Activated B cell treated with CpG ODN at 0.5 μM for 24 hours (primary cell): ENCODE results near the gene LRRC28. TPM values are rescaled to one million over a fixed set of nuclear protein-coding genes. Genes with fewer than 3 reads are reported as not detected.

Experiments
- ATAC-seq: fragments of 200-7000 bp; cut with Tn5 transposase; one replicate; pipeline ENCODE4 v1.10.0; 2021; ENCODE audit warnings: low read depth, mild to moderate bottlenecking, moderate library complexity
- CTCF ChIA-PET: fragments of 350-600 bp; sonication (Branson Sonifier 250); formaldehyde crosslinking; loops from one replicate; lab custom pipeline; 2021; ENCODE audit warnings: antibody characterized with exemption; lab: Charles Lee
- POLR2A ChIA-PET: fragments of 350-600 bp; sonication (Branson Sonifier 250); formaldehyde crosslinking; loops from one replicate; lab custom pipeline; 2021; ENCODE audit warnings: antibody characterized with exemption; lab: Charles Lee
- DNase-seq: peaks from one replicate; pipeline ENCODE4 v3.0.0; 2022
- H3K27ac Mint-ChIP-seq: one replicate; pipeline ENCODE4 v1.8.0; 2020; ENCODE audit warnings: mixed read lengths
- H3K27me3 Mint-ChIP-seq: one replicate; pipeline ENCODE4 v1.8.0; 2021; ENCODE audit warnings: mixed read lengths
- H3K36me3 Mint-ChIP-seq: one replicate; pipeline ENCODE4 v1.8.0; 2021; ENCODE audit warnings: low read depth, mixed read lengths
- H3K4me1 Mint-ChIP-seq: one replicate; pipeline ENCODE4 v1.8.0; 2021; ENCODE audit warnings: mixed read lengths
- H3K4me3 Mint-ChIP-seq: one replicate; pipeline ENCODE4 v1.8.0; 2020; ENCODE audit warnings: mild to moderate bottlenecking, mixed read lengths
- H3K9me3 Mint-ChIP-seq: one replicate; pipeline ENCODE4 v1.8.0; 2020; ENCODE audit warnings: mixed read lengths
- intact Hi-C: fragments of 100-400 bp; cut with micrococcal nuclease; formaldehyde crosslinking; loops from one replicate; pipeline ENCODE4 v1.15.1; 2024
- total RNA-seq: library from RNA; stranded (reverse); gene quantifications from 2 replicates; pipeline ENCODE4 v1.2.3, GENCODE V29; 2022
- TF ChIP-seq, protein P1 (sequence below): fragments of 200-600 bp; IDR thresholded peaks from one replicate; pipeline ENCODE4 v1.8.0; 2022; ENCODE audit warnings: antibody characterized with exemption, mild to moderate bottlenecking

The LRRC28 gene
- total RNA-seq, 1 donor from 2014 or later, result 21.2 TPM

DNA sequence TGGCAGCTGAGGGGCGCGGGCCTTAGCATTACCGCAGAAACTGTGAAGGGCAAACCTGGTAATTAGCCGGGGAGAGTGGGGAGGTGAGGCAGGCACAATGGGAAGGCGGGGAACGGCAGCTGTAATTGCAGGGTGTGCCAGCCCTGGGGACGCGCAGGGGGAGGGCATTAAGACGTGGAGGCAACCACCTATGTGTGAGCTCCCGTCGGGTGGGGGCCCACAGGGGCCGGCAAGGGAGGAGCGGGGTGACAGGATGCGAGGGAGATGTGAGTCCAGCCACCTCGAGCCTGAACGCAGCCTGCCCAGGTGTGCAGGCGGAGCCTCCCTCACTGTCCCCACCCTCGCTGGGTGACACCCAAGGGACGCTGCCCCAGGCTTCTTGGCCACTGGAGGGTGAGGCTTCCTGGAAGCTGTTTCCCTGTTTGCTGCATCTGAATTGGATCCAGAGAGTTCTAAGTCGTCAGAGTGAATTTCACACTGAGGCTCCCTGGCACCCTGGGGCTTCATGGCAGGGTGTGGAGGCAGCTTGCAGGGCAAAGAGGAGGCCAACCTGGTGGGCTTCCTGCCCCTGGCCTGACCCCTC is 183.9 kb downstream of the LRRC28 start:
- CTCF ChIA-PET, result no interaction called here
- no peaks in the 10 kb centered on the region for H3K9me3 Mint-ChIP-seq
- TF ChIP-seq, protein P1, sequence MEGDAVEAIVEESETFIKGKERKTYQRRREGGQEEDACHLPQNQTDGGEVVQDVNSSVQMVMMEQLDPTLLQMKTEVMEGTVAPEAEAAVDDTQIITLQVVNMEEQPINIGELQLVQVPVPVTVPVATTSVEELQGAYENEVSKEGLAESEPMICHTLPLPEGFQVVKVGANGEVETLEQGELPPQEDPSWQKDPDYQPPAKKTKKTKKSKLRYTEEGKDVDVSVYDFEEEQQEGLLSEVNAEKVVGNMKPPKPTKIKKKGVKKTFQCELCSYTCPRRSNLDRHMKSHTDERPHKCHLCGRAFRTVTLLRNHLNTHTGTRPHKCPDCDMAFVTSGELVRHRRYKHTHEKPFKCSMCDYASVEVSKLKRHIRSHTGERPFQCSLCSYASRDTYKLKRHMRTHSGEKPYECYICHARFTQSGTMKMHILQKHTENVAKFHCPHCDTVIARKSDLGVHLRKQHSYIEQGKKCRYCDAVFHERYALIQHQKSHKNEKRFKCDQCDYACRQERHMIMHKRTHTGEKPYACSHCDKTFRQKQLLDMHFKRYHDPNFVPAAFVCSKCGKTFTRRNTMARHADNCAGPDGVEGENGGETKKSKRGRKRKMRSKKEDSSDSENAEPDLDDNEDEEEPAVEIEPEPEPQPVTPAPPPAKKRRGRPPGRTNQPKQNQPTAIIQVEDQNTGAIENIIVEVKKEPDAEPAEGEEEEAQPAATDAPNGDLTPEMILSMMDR, result no peak
- ATAC-seq (peak; percentile 38), DNase-seq (peak; percentile 30)
- no peaks in the 10 kb centered on the region for H3K36me3 Mint-ChIP-seq
- H3K4me1 Mint-ChIP-seq, result peaks cover 56% of the 10 kb centered on the region
- POLR2A ChIA-PET, result no interaction called here
- peak overlapping the region; percentile 63 for H3K4me3 Mint-ChIP-seq
- no peaks in the 10 kb centered on the region for H3K27me3 Mint-ChIP-seq
- H3K27ac Mint-ChIP-seq, result no peak overlapping the region
- intact Hi-C loops, result no loop called here

DNA sequence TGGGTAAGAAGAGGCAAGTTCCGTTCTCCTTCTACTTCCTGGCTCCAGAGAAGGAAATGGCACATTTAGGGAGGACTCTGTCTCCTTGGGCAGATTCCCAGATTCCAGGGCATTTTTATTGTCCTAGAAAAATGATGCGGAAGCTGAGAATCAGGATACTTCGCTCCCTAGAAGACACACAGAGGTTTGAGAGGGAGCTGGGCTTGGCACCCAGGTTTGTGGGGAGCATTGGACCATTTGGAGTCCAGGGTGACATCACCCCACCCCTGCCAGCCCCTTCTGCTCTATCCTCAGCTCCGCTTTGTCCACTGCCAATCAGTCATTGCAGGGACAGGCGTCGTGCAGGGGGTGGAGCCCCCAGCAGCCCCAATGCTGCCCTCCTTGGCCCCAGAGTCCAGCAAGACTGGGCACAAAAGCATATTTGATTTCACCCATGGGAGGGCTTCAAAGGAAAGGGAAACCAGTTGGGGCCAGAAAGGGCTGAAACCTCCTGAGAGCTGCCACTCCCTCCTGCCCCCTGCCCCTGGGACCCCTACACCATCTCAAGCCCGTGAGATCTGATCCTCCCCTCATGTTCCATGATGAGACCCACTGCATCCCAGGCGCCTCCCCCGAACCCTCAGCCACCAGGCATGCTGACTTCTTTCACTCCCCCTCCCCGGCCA is 184.7 kb downstream of the LRRC28 start:
- DNase-seq (peak; percentile 11), ATAC-seq (no peak)
- ChIA-PET POLR2A (no interaction called here), CTCF (no interaction called here)
- no peaks in the 10 kb centered on the region for H3K27me3 Mint-ChIP-seq
- intact Hi-C loops, result no loop called here
- TF ChIP-seq, protein P1, result no peak
- H3K27ac Mint-ChIP-seq, result no peak overlapping the region
- H3K36me3 Mint-ChIP-seq, result no peaks in the 10 kb centered on the region
- H3K4me1 Mint-ChIP-seq, result peaks cover 55% of the 10 kb centered on the region
- no peaks in the 10 kb centered on the region for H3K9me3 Mint-ChIP-seq
- no peak overlapping the region for H3K4me3 Mint-ChIP-seq

- ATAC-seq (no peak), DNase-seq (peak; percentile 13)
- Mint-ChIP-seq H3K27me3 (no peaks in the 10 kb centered on the region), H3K36me3 (no peaks in the 10 kb centered on the region), H3K27ac (no peak overlapping the region), H3K4me3 (no peak overlapping the region), H3K9me3 (no peaks in the 10 kb centered on the region), H3K4me1 (peaks cover 53% of the 10 kb centered on the region)
- intact Hi-C loops, result no loop called here
- CTCF ChIA-PET, result no interaction called here
- TF ChIP-seq, protein P1, result no peak
- POLR2A ChIA-PET, result no interaction called here
These were observed 185.4 kb downstream of the LRRC28 start for GRCh38 chr15:99436542-99437314.

DNA sequence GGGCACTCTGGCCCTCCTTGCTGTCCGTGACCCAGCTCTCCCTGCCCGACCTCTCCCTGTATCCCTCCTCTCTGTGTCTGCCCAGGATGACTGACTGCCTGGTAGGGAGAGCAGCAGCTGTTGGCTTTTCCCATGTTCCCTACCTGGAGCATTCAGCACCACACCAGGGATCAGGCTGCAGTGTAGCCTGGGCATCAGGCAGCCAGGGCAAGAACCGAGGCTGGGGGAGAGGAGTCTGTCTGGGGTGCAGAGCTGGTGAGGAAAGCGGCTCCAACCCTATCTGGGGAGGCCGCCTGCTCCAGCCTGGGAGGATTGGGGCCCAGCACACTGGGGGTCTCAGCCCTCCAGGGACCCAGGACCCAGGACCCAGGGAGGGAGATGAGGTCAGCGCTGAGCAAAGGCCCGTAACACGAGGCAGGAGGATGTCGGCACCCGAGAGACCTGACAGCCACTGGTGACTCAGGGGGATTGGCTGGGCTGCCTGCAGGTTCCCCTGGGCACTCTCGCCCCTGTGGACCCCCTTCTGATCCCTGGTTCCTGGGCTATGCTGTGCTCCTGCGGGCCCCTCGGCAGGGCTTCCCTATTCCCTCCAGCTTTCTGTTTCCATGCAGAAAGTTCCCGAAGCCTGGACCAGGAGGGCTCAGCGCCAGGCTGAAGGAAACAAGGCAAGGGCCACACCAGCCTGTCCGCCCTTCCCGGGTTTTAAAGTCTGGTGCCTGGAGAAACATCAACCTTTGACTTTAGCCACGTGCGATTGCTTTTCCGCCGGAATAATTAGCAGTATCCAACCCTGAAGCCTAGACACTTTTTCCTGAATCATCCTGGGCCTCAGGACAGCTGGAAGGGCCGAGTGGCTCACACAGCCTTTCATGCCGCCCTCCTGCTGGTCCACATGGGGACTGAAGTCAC is 186.3 kb downstream of the LRRC28 start:
- CTCF ChIA-PET, result no interaction called here
- Mint-ChIP-seq H3K27me3 (no peaks in the 10 kb centered on the region), H3K4me3 (no peak overlapping the region), H3K27ac (no peak overlapping the region), H3K4me1 (peaks cover 53% of the 10 kb centered on the region), H3K9me3 (no peaks in the 10 kb centered on the region), H3K36me3 (no peaks in the 10 kb centered on the region)
- ATAC-seq (no peak), DNase-seq (peak; percentile 11)
- TF ChIP-seq, protein P1, result no peak
- intact Hi-C loops, result no loop called here
- POLR2A ChIA-PET, result interaction anchor here (0.5 kb wide), 1 partner anchor 185 kb away, joined by 5 read pairs; no protein-coding TSS in a partner anchor
